WTC11 (cell line): ENCODE data around the gene PLK1. TPM values are rescaled to one million over a fixed set of nuclear protein-coding genes. Genes with fewer than 3 reads are reported as not detected.

Experiments
- ATF1 ChIP-seq: sonication (generic); formaldehyde crosslinking; IDR thresholded peaks from 2 replicates; pipeline ENCODE4 v1.8.1; 2023; ENCODE audit warnings: mild to moderate bottlenecking, moderate library complexity, missing genetic modification reagents
- GTF2I ChIP-seq: fragments of 250-450 bp; sonication (Bioruptor Pico); conservative IDR thresholded peaks from 2 replicates; pipeline ENCODE4 v1.4.0; 2021; ENCODE audit warnings: mild to moderate bottlenecking
- JAZF1 ChIP-seq: fragments of 250-450 bp; sonication (Bioruptor Pico); IDR thresholded peaks from 2 replicates; pipeline ENCODE4 v1.9.0; 2021; ENCODE audit warnings: moderate library complexity, mild to moderate bottlenecking, inconsistent platforms
- SMAD3 ChIP-seq: sonication (generic); formaldehyde crosslinking; IDR thresholded peaks from 2 replicates; pipeline ENCODE4 v1.8.0; 2022; ENCODE audit warnings: missing genetic modification reagents, mild to moderate bottlenecking, borderline replicate concordance
- SP1 ChIP-seq: sonication (generic); formaldehyde crosslinking; conservative IDR thresholded peaks from 2 replicates; pipeline ENCODE4 v1.8.1; 2022; ENCODE audit warnings: missing genetic modification reagents
- ZNF219 ChIP-seq: sonication (generic); formaldehyde crosslinking; IDR thresholded peaks from 2 replicates; pipeline ENCODE4 v1.8.0; 2023; ENCODE audit warnings: missing genetic modification reagents, mild to moderate bottlenecking, borderline replicate concordance
- ZNF263 ChIP-seq: sonication (generic); formaldehyde crosslinking; IDR thresholded peaks from 2 replicates; pipeline ENCODE4 v1.8.1; 2022; ENCODE audit warnings: low read depth, mild to moderate bottlenecking, moderate library complexity, missing genetic modification reagents
- ZNF423 ChIP-seq: fragments of 250-450 bp; sonication (Bioruptor Pico); IDR thresholded peaks from 2 replicates; pipeline ENCODE4 v2.1.2; 2022; ENCODE audit warnings: mild to moderate bottlenecking, moderate library complexity
- total RNA-seq: library from RNA; stranded (reverse); gene quantifications from 3 replicates; pipeline ENCODE4 v1.2.3, GENCODE V29; 2021
- TF ChIP-seq, protein P1 (sequence below): fragments of 250-450 bp; sonication (Bioruptor Pico); IDR thresholded peaks from 2 replicates; pipeline ENCODE4 v1.9.0; 2021; ENCODE audit warnings: mild to moderate bottlenecking
- TF ChIP-seq, protein P2 (sequence below): fragments of 250-450 bp; sonication (Bioruptor Pico); conservative IDR thresholded peaks from 2 replicates; pipeline ENCODE4 v1.9.0; 2021; ENCODE audit warnings: mild to moderate bottlenecking
- TF ChIP-seq, protein P3 (sequence below): sonication (generic); formaldehyde crosslinking; IDR thresholded peaks from 2 replicates; pipeline ENCODE4 v1.8.0; 2023; ENCODE audit warnings: missing genetic modification reagents
- TF ChIP-seq, protein P4 (sequence below): fragments of 250-450 bp; sonication (Bioruptor Pico); IDR thresholded peaks from 2 replicates; pipeline ENCODE4 v1.9.0; 2021; ENCODE audit warnings: mild to moderate bottlenecking, borderline replicate concordance
- TF ChIP-seq, protein P5 (sequence below): sonication (generic); formaldehyde crosslinking; IDR thresholded peaks from 2 replicates; pipeline ENCODE4 v1.8.1; 2022; ENCODE audit warnings: low read depth, mild to moderate bottlenecking, moderate library complexity, missing genetic modification reagents, borderline replicate concordance
- TF ChIP-seq, protein P6 (sequence below): fragments of 250-450 bp; sonication (Bioruptor Pico); IDR thresholded peaks from 2 replicates; pipeline ENCODE4 v1.9.0; 2021; ENCODE audit warnings: moderate library complexity, mild to moderate bottlenecking, inconsistent platforms, borderline replicate concordance
- TF ChIP-seq, protein P7 (sequence below): sonication (generic); formaldehyde crosslinking; IDR thresholded peaks from 2 replicates; pipeline ENCODE4 v1.8.0; 2022; ENCODE audit warnings: mild to moderate bottlenecking, missing genetic modification reagents
- TF ChIP-seq, protein P8 (sequence below): sonication (generic); formaldehyde crosslinking; IDR thresholded peaks from 2 replicates; pipeline ENCODE4 v1.8.1; 2023; ENCODE audit warnings: mild to moderate bottlenecking, missing genetic modification reagents, moderate library complexity
- TF ChIP-seq, protein P9 (sequence below): fragments of 200-600 bp; IDR thresholded peaks from 2 replicates; pipeline ENCODE4 v1.8.0; 2022; ENCODE audit warnings: antibody characterized with exemption
- TF ChIP-seq, protein P10 (sequence below): sonication (generic); formaldehyde crosslinking; IDR thresholded peaks from 2 replicates; pipeline ENCODE4 v1.8.1; 2022; ENCODE audit warnings: missing genetic modification reagents, borderline replicate concordance

PLK1 gene
- total RNA-seq, 1 experiment from 2014 or later = 167 TPM

DNA sequence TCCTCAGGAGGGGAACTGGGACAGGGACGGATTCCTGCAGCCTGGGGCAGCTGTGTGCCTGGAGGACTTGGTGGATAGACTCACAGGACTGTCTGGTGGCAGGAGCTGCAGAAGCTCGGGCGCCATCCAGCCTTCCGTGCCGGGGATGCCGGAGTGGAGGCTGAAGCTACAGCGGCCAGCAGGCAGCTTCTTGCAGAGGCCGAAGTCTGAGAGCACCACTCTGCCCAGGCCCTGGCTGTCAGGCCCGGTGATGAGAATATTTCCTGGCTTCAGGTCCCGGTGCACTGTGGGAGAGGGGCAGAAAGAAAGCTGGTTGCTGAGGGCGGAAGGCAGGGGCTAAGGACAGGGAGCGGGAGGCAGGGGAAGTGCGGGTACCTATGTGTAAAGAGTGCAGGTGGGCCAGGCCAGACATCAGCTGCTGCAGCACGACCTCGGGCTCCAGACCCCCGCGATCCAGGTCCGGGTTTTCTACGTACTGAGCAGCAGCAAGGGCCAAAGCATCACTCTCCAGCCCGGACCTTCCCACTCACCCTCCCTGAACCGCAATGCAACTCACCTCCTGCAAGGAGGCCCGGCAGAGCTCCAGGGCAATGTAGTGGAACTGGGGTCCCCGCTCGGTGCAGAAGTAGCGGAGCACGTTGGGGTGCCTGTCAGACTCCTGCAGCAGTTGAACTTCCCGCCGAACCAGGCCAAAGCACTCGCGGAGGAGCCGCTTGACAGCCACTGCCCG, 16.1 kb downstream of the PLK1 start (continued):
- TF ChIP-seq, protein P1, sequence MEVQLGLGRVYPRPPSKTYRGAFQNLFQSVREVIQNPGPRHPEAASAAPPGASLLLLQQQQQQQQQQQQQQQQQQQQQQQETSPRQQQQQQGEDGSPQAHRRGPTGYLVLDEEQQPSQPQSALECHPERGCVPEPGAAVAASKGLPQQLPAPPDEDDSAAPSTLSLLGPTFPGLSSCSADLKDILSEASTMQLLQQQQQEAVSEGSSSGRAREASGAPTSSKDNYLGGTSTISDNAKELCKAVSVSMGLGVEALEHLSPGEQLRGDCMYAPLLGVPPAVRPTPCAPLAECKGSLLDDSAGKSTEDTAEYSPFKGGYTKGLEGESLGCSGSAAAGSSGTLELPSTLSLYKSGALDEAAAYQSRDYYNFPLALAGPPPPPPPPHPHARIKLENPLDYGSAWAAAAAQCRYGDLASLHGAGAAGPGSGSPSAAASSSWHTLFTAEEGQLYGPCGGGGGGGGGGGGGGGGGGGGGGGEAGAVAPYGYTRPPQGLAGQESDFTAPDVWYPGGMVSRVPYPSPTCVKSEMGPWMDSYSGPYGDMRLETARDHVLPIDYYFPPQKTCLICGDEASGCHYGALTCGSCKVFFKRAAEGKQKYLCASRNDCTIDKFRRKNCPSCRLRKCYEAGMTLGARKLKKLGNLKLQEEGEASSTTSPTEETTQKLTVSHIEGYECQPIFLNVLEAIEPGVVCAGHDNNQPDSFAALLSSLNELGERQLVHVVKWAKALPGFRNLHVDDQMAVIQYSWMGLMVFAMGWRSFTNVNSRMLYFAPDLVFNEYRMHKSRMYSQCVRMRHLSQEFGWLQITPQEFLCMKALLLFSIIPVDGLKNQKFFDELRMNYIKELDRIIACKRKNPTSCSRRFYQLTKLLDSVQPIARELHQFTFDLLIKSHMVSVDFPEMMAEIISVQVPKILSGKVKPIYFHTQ (CRISPR knock-in tag) = no peak
- TF ChIP-seq, protein P2, sequence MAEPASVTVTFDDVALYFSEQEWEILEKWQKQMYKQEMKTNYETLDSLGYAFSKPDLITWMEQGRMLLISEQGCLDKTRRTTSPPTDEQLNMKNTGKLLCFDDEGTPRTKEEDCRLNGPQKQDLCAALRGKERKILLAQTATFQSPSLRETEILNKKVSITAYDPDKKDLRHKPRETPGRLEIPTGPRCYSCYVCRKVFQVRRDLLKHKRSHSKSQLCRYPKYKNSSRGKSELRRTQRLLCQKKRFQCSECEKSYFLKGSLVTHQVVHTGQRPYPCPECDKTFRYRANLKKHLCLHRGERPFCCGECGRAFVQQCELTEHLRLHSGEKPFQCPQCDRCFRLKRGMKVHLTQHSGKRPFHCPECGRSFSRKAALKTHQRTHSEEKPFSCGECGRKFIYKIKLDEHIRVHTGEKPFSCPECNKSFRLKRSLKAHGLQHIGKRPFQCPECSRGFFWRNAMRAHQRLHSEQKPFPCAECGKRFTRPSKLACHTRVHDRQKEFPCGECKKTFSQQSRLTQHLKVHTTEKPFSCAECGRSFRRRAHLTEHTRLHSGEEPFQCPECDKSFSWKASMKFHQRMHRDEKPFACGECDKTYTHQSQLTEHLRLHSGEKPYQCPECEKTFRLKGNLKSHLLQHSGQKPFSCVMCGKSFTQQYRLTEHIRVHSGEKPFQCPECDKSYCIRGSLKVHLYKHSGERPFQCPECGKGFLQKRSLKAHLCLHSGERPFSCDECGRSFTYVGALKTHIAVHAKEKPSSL (CRISPR knock-in tag) = no peak
- TF ChIP-seq, protein P3, sequence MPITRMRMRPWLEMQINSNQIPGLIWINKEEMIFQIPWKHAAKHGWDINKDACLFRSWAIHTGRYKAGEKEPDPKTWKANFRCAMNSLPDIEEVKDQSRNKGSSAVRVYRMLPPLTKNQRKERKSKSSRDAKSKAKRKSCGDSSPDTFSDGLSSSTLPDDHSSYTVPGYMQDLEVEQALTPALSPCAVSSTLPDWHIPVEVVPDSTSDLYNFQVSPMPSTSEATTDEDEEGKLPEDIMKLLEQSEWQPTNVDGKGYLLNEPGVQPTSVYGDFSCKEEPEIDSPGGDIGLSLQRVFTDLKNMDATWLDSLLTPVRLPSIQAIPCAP (CRISPR knock-in tag) = no peak
- no peak for TF ChIP-seq SMAD3 (CRISPR knock-in tag)
- TF ChIP-seq ATF1 (CRISPR knock-in tag) = no peak
- TF ChIP-seq, protein P4, sequence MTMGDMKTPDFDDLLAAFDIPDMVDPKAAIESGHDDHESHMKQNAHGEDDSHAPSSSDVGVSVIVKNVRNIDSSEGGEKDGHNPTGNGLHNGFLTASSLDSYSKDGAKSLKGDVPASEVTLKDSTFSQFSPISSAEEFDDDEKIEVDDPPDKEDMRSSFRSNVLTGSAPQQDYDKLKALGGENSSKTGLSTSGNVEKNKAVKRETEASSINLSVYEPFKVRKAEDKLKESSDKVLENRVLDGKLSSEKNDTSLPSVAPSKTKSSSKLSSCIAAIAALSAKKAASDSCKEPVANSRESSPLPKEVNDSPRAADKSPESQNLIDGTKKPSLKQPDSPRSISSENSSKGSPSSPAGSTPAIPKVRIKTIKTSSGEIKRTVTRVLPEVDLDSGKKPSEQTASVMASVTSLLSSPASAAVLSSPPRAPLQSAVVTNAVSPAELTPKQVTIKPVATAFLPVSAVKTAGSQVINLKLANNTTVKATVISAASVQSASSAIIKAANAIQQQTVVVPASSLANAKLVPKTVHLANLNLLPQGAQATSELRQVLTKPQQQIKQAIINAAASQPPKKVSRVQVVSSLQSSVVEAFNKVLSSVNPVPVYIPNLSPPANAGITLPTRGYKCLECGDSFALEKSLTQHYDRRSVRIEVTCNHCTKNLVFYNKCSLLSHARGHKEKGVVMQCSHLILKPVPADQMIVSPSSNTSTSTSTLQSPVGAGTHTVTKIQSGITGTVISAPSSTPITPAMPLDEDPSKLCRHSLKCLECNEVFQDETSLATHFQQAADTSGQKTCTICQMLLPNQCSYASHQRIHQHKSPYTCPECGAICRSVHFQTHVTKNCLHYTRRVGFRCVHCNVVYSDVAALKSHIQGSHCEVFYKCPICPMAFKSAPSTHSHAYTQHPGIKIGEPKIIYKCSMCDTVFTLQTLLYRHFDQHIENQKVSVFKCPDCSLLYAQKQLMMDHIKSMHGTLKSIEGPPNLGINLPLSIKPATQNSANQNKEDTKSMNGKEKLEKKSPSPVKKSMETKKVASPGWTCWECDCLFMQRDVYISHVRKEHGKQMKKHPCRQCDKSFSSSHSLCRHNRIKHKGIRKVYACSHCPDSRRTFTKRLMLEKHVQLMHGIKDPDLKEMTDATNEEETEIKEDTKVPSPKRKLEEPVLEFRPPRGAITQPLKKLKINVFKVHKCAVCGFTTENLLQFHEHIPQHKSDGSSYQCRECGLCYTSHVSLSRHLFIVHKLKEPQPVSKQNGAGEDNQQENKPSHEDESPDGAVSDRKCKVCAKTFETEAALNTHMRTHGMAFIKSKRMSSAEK (CRISPR knock-in tag) = no peak
- TF ChIP-seq, protein P5, sequence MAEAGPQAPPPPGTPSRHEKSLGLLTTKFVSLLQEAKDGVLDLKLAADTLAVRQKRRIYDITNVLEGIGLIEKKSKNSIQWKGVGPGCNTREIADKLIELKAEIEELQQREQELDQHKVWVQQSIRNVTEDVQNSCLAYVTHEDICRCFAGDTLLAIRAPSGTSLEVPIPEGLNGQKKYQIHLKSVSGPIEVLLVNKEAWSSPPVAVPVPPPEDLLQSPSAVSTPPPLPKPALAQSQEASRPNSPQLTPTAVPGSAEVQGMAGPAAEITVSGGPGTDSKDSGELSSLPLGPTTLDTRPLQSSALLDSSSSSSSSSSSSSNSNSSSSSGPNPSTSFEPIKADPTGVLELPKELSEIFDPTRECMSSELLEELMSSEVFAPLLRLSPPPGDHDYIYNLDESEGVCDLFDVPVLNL (CRISPR knock-in tag) = no peak
- TF ChIP-seq, protein P6, sequence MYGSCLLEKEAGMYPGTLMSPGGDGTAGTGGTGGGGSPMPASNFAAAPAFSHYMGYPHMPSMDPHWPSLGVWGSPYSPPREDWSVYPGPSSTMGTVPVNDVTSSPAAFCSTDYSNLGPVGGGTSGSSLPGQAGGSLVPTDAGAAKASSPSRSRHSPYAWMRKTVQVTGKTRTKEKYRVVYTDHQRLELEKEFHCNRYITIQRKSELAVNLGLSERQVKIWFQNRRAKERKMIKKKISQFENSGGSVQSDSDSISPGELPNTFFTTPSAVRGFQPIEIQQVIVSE (CRISPR knock-in tag) = no peak
- TF ChIP-seq, protein P7, sequence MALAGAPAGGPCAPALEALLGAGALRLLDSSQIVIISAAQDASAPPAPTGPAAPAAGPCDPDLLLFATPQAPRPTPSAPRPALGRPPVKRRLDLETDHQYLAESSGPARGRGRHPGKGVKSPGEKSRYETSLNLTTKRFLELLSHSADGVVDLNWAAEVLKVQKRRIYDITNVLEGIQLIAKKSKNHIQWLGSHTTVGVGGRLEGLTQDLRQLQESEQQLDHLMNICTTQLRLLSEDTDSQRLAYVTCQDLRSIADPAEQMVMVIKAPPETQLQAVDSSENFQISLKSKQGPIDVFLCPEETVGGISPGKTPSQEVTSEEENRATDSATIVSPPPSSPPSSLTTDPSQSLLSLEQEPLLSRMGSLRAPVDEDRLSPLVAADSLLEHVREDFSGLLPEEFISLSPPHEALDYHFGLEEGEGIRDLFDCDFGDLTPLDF (CRISPR knock-in tag) = no peak
- TF ChIP-seq, protein P8, sequence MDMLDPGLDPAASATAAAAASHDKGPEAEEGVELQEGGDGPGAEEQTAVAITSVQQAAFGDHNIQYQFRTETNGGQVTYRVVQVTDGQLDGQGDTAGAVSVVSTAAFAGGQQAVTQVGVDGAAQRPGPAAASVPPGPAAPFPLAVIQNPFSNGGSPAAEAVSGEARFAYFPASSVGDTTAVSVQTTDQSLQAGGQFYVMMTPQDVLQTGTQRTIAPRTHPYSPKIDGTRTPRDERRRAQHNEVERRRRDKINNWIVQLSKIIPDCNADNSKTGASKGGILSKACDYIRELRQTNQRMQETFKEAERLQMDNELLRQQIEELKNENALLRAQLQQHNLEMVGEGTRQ (CRISPR knock-in tag) = no peak; the same call in 1 of the 2 replicates
- no peak for TF ChIP-seq JAZF1
- no peak for TF ChIP-seq ZNF263
- peak; percentile 53 for TF ChIP-seq SP1
- no peak for TF ChIP-seq ZNF219
- TF ChIP-seq, protein P9, sequence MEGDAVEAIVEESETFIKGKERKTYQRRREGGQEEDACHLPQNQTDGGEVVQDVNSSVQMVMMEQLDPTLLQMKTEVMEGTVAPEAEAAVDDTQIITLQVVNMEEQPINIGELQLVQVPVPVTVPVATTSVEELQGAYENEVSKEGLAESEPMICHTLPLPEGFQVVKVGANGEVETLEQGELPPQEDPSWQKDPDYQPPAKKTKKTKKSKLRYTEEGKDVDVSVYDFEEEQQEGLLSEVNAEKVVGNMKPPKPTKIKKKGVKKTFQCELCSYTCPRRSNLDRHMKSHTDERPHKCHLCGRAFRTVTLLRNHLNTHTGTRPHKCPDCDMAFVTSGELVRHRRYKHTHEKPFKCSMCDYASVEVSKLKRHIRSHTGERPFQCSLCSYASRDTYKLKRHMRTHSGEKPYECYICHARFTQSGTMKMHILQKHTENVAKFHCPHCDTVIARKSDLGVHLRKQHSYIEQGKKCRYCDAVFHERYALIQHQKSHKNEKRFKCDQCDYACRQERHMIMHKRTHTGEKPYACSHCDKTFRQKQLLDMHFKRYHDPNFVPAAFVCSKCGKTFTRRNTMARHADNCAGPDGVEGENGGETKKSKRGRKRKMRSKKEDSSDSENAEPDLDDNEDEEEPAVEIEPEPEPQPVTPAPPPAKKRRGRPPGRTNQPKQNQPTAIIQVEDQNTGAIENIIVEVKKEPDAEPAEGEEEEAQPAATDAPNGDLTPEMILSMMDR = no peak
- TF ChIP-seq GTF2I = no peak
- no peak for TF ChIP-seq ZNF423 (CRISPR knock-in tag)
- TF ChIP-seq, protein P10, sequence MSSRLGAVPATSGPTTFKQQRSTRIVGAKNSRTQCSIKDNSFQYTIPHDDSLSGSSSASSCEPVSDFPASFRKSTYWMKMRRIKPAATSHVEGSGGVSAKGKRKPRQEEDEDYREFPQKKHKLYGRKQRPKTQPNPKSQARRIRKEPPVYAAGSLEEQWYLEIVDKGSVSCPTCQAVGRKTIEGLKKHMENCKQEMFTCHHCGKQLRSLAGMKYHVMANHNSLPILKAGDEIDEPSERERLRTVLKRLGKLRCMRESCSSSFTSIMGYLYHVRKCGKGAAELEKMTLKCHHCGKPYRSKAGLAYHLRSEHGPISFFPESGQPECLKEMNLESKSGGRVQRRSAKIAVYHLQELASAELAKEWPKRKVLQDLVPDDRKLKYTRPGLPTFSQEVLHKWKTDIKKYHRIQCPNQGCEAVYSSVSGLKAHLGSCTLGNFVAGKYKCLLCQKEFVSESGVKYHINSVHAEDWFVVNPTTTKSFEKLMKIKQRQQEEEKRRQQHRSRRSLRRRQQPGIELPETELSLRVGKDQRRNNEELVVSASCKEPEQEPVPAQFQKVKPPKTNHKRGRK = no peak
